H1 (cell line): ENCODE data around the gene GLMN. TPM values are rescaled to one million over a fixed set of nuclear protein-coding genes. Genes with fewer than 3 reads are reported as not detected.

Source experiments
- TAF1 ChIP-seq: IDR thresholded peaks from 2 replicates; pipeline ENCODE4 v1.6.1; 2011; ENCODE audit warnings: mild to moderate bottlenecking, low read depth, low read length
- polyA plus RNA-seq, 7 experiments: library from polyadenylated mRNA; depleted of rRNA in 3 of 7; stranded (reverse) in 5 of 7; unstranded in 2 of 7; fragments of >200 nt in 5 of 7; fragments of 200-250 nt in 2 of 7; gene quantifications; 1 replicate in 5 of 7; 2 replicates in 1 of 7; 4 replicates in 1 of 7; pipeline versions ENCODE4 v1.2.1 to v1.2.3, GENCODE V29; 2011 to 2013; ENCODE audit warnings: missing spikeins in 2 of 7, mixed read lengths in 2 of 7
- total RNA-seq: library from RNA; stranded (reverse); fragmentation: NEBNext Ultra II Directional; extraction: Animal tissue kit (Norgen Biotek cat#: 25700); gene quantifications from 2 replicates; pipeline ENCODE4 v1.2.1, GENCODE V29; 2021
- TF ChIP-seq, protein P1 (sequence below): IDR thresholded peaks from 2 replicates; pipeline ENCODE4 v1.6.1; 2011; ENCODE audit warnings: low read length, improper control_type of control experiment

Gene GLMN
- total and polyA plus RNA-seq, 2 of the 8 experiments (the other 6 are each of a cell fraction or from before 2014, with no cell fraction given) = 5.7 to 25.0 TPM

DNA sequence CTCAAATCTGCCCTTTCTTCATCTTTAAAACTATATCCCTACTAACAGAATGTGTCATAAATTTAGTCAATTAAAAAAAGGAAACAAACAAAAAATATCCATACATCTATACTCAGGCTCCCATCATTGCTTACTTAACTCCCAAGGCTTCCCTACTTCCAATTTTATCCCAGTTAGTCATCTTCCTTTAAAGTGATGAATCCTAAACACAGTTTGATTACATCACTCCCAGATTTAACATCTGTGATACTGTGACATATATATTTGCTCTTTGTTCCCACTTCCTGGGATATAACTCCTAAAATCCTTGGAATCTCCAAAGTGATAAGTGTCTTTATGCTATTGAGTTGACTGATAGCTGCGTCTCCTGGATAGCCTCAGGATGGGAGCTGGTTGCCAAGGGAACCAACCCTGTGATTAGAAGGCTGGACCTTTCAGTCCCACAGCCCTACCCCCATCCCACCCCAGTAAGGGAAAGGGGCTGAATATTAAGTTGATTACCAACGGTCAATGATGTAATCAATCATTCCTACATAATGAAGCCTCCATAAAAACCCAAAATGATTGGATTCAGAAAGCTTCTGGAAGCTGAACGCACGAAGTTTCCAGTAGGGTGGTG lies 21.6 kb downstream of the GLMN start (continued):
- TF ChIP-seq, protein P1, sequence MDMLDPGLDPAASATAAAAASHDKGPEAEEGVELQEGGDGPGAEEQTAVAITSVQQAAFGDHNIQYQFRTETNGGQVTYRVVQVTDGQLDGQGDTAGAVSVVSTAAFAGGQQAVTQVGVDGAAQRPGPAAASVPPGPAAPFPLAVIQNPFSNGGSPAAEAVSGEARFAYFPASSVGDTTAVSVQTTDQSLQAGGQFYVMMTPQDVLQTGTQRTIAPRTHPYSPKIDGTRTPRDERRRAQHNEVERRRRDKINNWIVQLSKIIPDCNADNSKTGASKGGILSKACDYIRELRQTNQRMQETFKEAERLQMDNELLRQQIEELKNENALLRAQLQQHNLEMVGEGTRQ = no peak
- TF ChIP-seq TAF1 = no peak
